ENCODE results near the gene CYB561.

CYB561 gene

GRCh38 chr17:63395075-63395805 lies 50.9 kb downstream of the CYB561 start:
- no peak for TF ChIP-seq CTCF (IDR thresholded peaks at IDR 0.05)

- no peak for TF ChIP-seq CTCF (IDR thresholded peaks at IDR 0.05)
Measured at GRCh38 chr17:63390090-63390489, 56.0 kb downstream of the CYB561 start.

GRCh38 chr17:63387656-63388340 lies 58.3 kb downstream of the CYB561 start:
- TF ChIP-seq CTCF (IDR thresholded peaks at IDR 0.05): no peak

GRCh38 chr17:63382826-63383225 lies 63.3 kb downstream of the CYB561 start:
- no peak for TF ChIP-seq CTCF (IDR thresholded peaks at IDR 0.05)
